Right lobe of liver (tissue), 4 donors: Measurements from ENCODE around the gene RABL2A.
"Not testable (repeated sequence)": the region's sequence is repeated elsewhere in the genome, so short reads cannot be mapped to it uniquely, and the experiment has no call there.

Experiments
- POLR2A ChIP-seq: fragments of 450-650 bp; IDR thresholded peaks from one replicate; pipeline ENCODE4 v1.6.1; 2017; ENCODE audit warnings: antibody characterized with exemption, mild to moderate bottlenecking
- TF ChIP-seq, protein P1 (sequence below), 4 donors: fragments of 200-600 bp in 3 of 4; fragments of 450-650 bp in 1 of 4; IDR thresholded peaks; one replicate each; pipeline versions ENCODE4 v1.5.1 to v1.8.0; 2016 to 2022; ENCODE audit warnings: antibody characterized with exemption in 4 of 4, mild to moderate bottlenecking in 2 of 4
- donor health status: DM: no; HTN: no; CAD: no.
- donor health status: DM: no; HTN: no; CAD: no.
- donor health status: DM: no; HTN: yes; CAD: no.

DNA sequence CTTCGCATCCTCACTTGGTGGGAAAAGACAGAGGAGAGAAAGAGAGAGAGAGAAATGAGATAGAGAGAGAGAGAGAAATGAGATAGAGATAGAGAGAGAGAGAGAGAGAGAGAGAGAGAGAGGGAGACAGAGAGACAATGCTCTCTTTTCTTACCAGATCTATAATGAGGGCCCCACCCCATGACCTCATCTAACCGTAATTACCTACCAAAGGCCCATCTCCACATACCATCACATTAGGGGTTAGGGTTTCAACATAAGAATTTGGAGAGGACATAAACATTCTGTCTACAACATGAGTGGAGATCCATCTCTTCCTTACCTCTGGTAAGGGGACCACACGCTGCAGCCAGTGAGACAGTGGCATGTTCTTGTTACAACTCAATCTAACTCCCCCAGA lies 44.6 kb upstream of the RABL2A start:
- TF ChIP-seq, protein P1, sequence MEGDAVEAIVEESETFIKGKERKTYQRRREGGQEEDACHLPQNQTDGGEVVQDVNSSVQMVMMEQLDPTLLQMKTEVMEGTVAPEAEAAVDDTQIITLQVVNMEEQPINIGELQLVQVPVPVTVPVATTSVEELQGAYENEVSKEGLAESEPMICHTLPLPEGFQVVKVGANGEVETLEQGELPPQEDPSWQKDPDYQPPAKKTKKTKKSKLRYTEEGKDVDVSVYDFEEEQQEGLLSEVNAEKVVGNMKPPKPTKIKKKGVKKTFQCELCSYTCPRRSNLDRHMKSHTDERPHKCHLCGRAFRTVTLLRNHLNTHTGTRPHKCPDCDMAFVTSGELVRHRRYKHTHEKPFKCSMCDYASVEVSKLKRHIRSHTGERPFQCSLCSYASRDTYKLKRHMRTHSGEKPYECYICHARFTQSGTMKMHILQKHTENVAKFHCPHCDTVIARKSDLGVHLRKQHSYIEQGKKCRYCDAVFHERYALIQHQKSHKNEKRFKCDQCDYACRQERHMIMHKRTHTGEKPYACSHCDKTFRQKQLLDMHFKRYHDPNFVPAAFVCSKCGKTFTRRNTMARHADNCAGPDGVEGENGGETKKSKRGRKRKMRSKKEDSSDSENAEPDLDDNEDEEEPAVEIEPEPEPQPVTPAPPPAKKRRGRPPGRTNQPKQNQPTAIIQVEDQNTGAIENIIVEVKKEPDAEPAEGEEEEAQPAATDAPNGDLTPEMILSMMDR (IDR thresholded peaks at IDR 0.05), result not testable (repeated sequence)
- not testable (repeated sequence) for TF ChIP-seq POLR2A
